ENCODE results near the gene C20orf144.

C20orf144 gene

GRCh38 chr20:33672426-33673113, 10.4 kb downstream of the C20orf144 start:
- no peak overlapping the region for H2BK5ac ChIP-seq (ENCODE audit: low read length)
- no peak overlapping the region for H3K4ac ChIP-seq (ENCODE audit: low read depth, low read length)
- no CpG with 5 or more reads among the region's 17 CpGs for WGBS (ENCODE audit: extremely low coverage, insufficient coverage, low lambda C conversion rate)
- DNase-seq: no peak
- H3K79me2 ChIP-seq (ENCODE audit: control insufficient read depth, insufficient read depth, low read length): peaks cover 2% of the 10 kb centered on the region
- peak overlapping the region; percentile 93 for H3K9ac ChIP-seq (ENCODE audit: low read length)
- H4K8ac ChIP-seq (ENCODE audit: low read depth, low read length): no peak overlapping the region
- H3K56ac ChIP-seq (ENCODE audit: low read length): peak overlapping the region; percentile 94
- peaks cover 10% of the 10 kb centered on the region for H3K4me1 ChIP-seq (ENCODE audit: control insufficient read depth, low read depth, low read length)
- H3K23ac ChIP-seq (ENCODE audit: low read length): peak overlapping the region; percentile 57
- H3K4me2 ChIP-seq (ENCODE audit: low read length): peak overlapping the region; percentile 87
- H4K5ac ChIP-seq (ENCODE audit: low read length): no peak overlapping the region
- no peak overlapping the region for H2BK120ac ChIP-seq (ENCODE audit: low read depth, low read length)
- no peak overlapping the region for H2BK15ac ChIP-seq (replicated peaks; ENCODE audit: low read depth)
- H2AK5ac ChIP-seq (ENCODE audit: low read length): no peak overlapping the region
- no peak overlapping the region for H3K27ac ChIP-seq (ENCODE audit: low read depth, low read length)
- H3K18ac ChIP-seq (ENCODE audit: low read length): no peak overlapping the region
- H3K4me3 ChIP-seq (ENCODE audit: low read length): no peak overlapping the region
- no peaks in the 10 kb centered on the region for H3K27me3 ChIP-seq (ENCODE audit: insufficient read depth, low read length, poor library complexity)
- peaks cover 7% of the 10 kb centered on the region for H3K36me3 ChIP-seq (ENCODE audit: control insufficient read depth, insufficient read depth, low read length)
- peaks cover 8% of the 10 kb centered on the region for H3K79me1 ChIP-seq (ENCODE audit: low read length)

GRCh38 chr20:33673114-33673409, 10.9 kb downstream of the C20orf144 start:
- Histone ChIP-seq H3K18ac (ENCODE audit: low read length) (peak overlapping the region; percentile 60), H3K79me2 (ENCODE audit: control insufficient read depth, insufficient read depth, low read length) (peaks cover 2% of the 10 kb centered on the region), H4K5ac (ENCODE audit: low read length) (no peak overlapping the region), H2BK5ac (ENCODE audit: low read length) (peak overlapping the region; percentile 45), H3K56ac (ENCODE audit: low read length) (peak overlapping the region; percentile 94), H3K9ac (ENCODE audit: low read length) (peak overlapping the region; percentile 93), H2BK120ac (ENCODE audit: low read depth, low read length) (no peak overlapping the region), H4K8ac (ENCODE audit: low read depth, low read length) (no peak overlapping the region), H3K4me2 (ENCODE audit: low read length) (peak overlapping the region; percentile 87), H3K27ac (ENCODE audit: low read depth, low read length) (no peak overlapping the region), H3K23ac (ENCODE audit: low read length) (peak overlapping the region; percentile 57), H3K27me3 (ENCODE audit: insufficient read depth, low read length, poor library complexity) (no peaks in the 10 kb centered on the region), H2BK15ac (replicated peaks; ENCODE audit: low read depth) (no peak overlapping the region), H3K4me1 (ENCODE audit: control insufficient read depth, low read depth, low read length) (peaks cover 10% of the 10 kb centered on the region), H3K4ac (ENCODE audit: low read depth, low read length) (peak overlapping the region; percentile 4), H3K4me3 (ENCODE audit: low read length) (peak overlapping the region; percentile 80), H3K79me1 (ENCODE audit: low read length) (peaks cover 8% of the 10 kb centered on the region), H2AK5ac (ENCODE audit: low read length) (peak overlapping the region; percentile 90), H3K36me3 (ENCODE audit: control insufficient read depth, insufficient read depth, low read length) (peaks cover 8% of the 10 kb centered on the region)
- DNase-seq: no peak
- no CpG with 5 or more reads among the region's 4 CpGs for WGBS (ENCODE audit: extremely low coverage, insufficient coverage, low lambda C conversion rate)

- peaks cover 2% of the 10 kb centered on the region for H3K79me2 ChIP-seq (ENCODE audit: control insufficient read depth, insufficient read depth, low read length)
- H3K4me1 ChIP-seq (ENCODE audit: control insufficient read depth, low read depth, low read length): peaks cover 10% of the 10 kb centered on the region
- H2AK5ac ChIP-seq (ENCODE audit: low read length): peak overlapping the region; percentile 90
- H3K36me3 ChIP-seq (ENCODE audit: control insufficient read depth, insufficient read depth, low read length): peaks cover 6% of the 10 kb centered on the region
- no peak overlapping the region for H2BK120ac ChIP-seq (ENCODE audit: low read depth, low read length)
- H3K27me3 ChIP-seq (ENCODE audit: insufficient read depth, low read length, poor library complexity): no peaks in the 10 kb centered on the region
- H3K4me2 ChIP-seq (ENCODE audit: low read length): peak overlapping the region; percentile 87
- DNase-seq: no peak
- peak overlapping the region; percentile 33 for H3K27ac ChIP-seq (ENCODE audit: low read depth, low read length)
- peak overlapping the region; percentile 60 for H3K18ac ChIP-seq (ENCODE audit: low read length)
- peaks cover 8% of the 10 kb centered on the region for H3K79me1 ChIP-seq (ENCODE audit: low read length)
- peak overlapping the region; percentile 94 for H3K56ac ChIP-seq (ENCODE audit: low read length)
- peak overlapping the region; percentile 57 for H3K23ac ChIP-seq (ENCODE audit: low read length)
- peak overlapping the region; percentile 93 for H3K9ac ChIP-seq (ENCODE audit: low read length)
- peak overlapping the region; percentile 74 for H3K4ac ChIP-seq (ENCODE audit: low read depth, low read length)
- peak overlapping the region; percentile 80 for H3K4me3 ChIP-seq (ENCODE audit: low read length)
- H2BK15ac ChIP-seq (replicated peaks; ENCODE audit: low read depth): no peak overlapping the region
- WGBS (ENCODE audit: extremely low coverage, insufficient coverage, low lambda C conversion rate): no CpG with 5 or more reads among the region's 29 CpGs
- H2BK5ac ChIP-seq (ENCODE audit: low read length): peak overlapping the region; percentile 45
- no peak overlapping the region for H4K8ac ChIP-seq (ENCODE audit: low read depth, low read length)
- no peak overlapping the region for H4K5ac ChIP-seq (ENCODE audit: low read length)
These were observed 11.5 kb downstream of the C20orf144 start for GRCh38 chr20:33673410-33674293.

GRCh38 chr20:33674294-33675135, 12.4 kb downstream of the C20orf144 start, which contains the start of gene NECAB3:
Gene NECAB3, minus strand, starts transcription at chr20:33674428. Its CDS starts 76 bp downstream, at chr20:33674352.
- Histone ChIP-seq H2BK5ac (ENCODE audit: low read length) (peak within 1 kb of the TSS; percentile 45), H3K4ac (ENCODE audit: low read depth, low read length) (peak within 1 kb of the TSS; percentile 74), H2BK120ac (ENCODE audit: low read depth, low read length) (no peak within 1 kb of the TSS), H3K56ac (ENCODE audit: low read length) (peak within 1 kb of the TSS; percentile 94), H4K5ac (ENCODE audit: low read length) (no peak within 1 kb of the TSS), H3K18ac (ENCODE audit: low read length) (peak within 1 kb of the TSS; percentile 60), H2AK5ac (ENCODE audit: low read length) (peak within 1 kb of the TSS; percentile 90), H3K4me3 (ENCODE audit: low read length) (peak within 1 kb of the TSS; percentile 80), H3K36me3 (ENCODE audit: control insufficient read depth, insufficient read depth, low read length) (peaks cover 6% of the 10 kb centered on the region), H3K79me2 (ENCODE audit: control insufficient read depth, insufficient read depth, low read length) (peaks cover 2% of the 10 kb centered on the region), H3K4me1 (ENCODE audit: control insufficient read depth, low read depth, low read length) (peaks cover 10% of the 10 kb centered on the region), H3K79me1 (ENCODE audit: low read length) (peaks cover 8% of the 10 kb centered on the region), H3K23ac (ENCODE audit: low read length) (peak within 1 kb of the TSS; percentile 57), H3K27ac (ENCODE audit: low read depth, low read length) (peak within 1 kb of the TSS; percentile 33), H2BK15ac (replicated peaks; ENCODE audit: low read depth) (no peak within 1 kb of the TSS), H3K9ac (ENCODE audit: low read length) (peak within 1 kb of the TSS; percentile 93), H3K4me2 (ENCODE audit: low read length) (peak within 1 kb of the TSS; percentile 87), H4K8ac (ENCODE audit: low read depth, low read length) (no peak within 1 kb of the TSS), H3K27me3 (ENCODE audit: insufficient read depth, low read length, poor library complexity) (no peaks in the 10 kb centered on the region)
- WGBS (ENCODE audit: extremely low coverage, insufficient coverage, low lambda C conversion rate): no CpG with 5 or more reads among the region's 73 CpGs
- peak; percentile 78 for DNase-seq

- H3K4me1 ChIP-seq (ENCODE audit: control insufficient read depth, low read depth, low read length): peaks cover 10% of the 10 kb centered on the region
These were observed 13.2 kb downstream of the C20orf144 start for GRCh38 chr20:33675136-33675959.

More at GRCh38 chr20:33675136-33675959, 13.2 kb downstream of the C20orf144 start:
- Histone ChIP-seq H3K23ac (ENCODE audit: low read length) (no peak overlapping the region), H2AK5ac (ENCODE audit: low read length) (no peak overlapping the region), H3K27me3 (ENCODE audit: insufficient read depth, low read length, poor library complexity) (no peaks in the 10 kb centered on the region), H3K36me3 (ENCODE audit: control insufficient read depth, insufficient read depth, low read length) (peaks cover 4% of the 10 kb centered on the region), H3K18ac (ENCODE audit: low read length) (no peak overlapping the region), H3K4me3 (ENCODE audit: low read length) (no peak overlapping the region), H3K56ac (ENCODE audit: low read length) (peak overlapping the region; percentile 64), H2BK15ac (replicated peaks; ENCODE audit: low read depth) (no peak overlapping the region), H3K4ac (ENCODE audit: low read depth, low read length) (no peak overlapping the region), H2BK5ac (ENCODE audit: low read length) (no peak overlapping the region), H3K4me2 (ENCODE audit: low read length) (peak overlapping the region; percentile 61), H3K79me2 (ENCODE audit: control insufficient read depth, insufficient read depth, low read length) (peaks cover 2% of the 10 kb centered on the region), H2BK120ac (ENCODE audit: low read depth, low read length) (no peak overlapping the region), H3K79me1 (ENCODE audit: low read length) (peaks cover 8% of the 10 kb centered on the region), H3K27ac (ENCODE audit: low read depth, low read length) (peak overlapping the region; percentile 6), H4K8ac (ENCODE audit: low read depth, low read length) (no peak overlapping the region), H3K9ac (ENCODE audit: low read length) (peak overlapping the region; percentile 78), H4K5ac (ENCODE audit: low read length) (no peak overlapping the region)
- DNase-seq: no peak
- no CpG with 5 or more reads among the region's 16 CpGs for WGBS (ENCODE audit: extremely low coverage, insufficient coverage, low lambda C conversion rate)

Data from mesendoderm (in vitro differentiated cells).